Measurements from ENCODE around the gene ERN1.

GRCh38 chr17:64041912-64042311, 88.0 kb downstream of the ERN1 start:
- TF ChIP-seq CTCF (IDR thresholded peaks at IDR 0.05) (no peak), POLR2A (IDR thresholded peaks at IDR 0.05) (no peak)

Data from body of pancreas (tissue), 4 donors.